HepG2 (cell line): ENCODE data around the gene P2RY12. TPM values are rescaled to one million over a fixed set of nuclear protein-coding genes. Genes with fewer than 3 reads are reported as not detected.

Source experiments
- ATAC-seq: fragments of 200-7000 bp; cut with Tn5 transposase; 3 replicates; pipeline ENCODE4 v1.9.1; 2020; ENCODE audit warnings: mild to moderate bottlenecking, moderate library complexity
- BruUV-seq: library from RNA; stranded (reverse); fragments of 400-500 nt; replicated peaks from 2 replicates; lab custom pipeline; 2021; lab: Mats Ljungman, UMichigan
- CTCF ChIA-PET: fragments of 300-600 bp; formaldehyde crosslinking; extraction: SDS; loops from one replicate; lab custom pipeline; 2021; ENCODE audit warnings: low total read pairs, inconsistent platforms, low intra/inter-chr PET ratio; lab: Yijun Ruan, JAX
- POLR2A ChIA-PET: fragments of 350-600 bp; sonication (Branson Sonifier 250); formaldehyde crosslinking; loops from one replicate; lab custom pipeline; 2020; ENCODE audit warnings: antibody characterized with exemption, inconsistent platforms; lab: Yijun Ruan, JAX
- DNase-seq: peaks from one replicate; pipeline ENCODE4 v3.0.0-alpha.2; 2015; ENCODE audit warnings: low spot score
- FAIRE-seq: peaks from 3 replicates; lab custom pipeline; 2011; peaks lifted over from hg19 to GRCh38; lab: Jason Lieb, UNC
- H2AFZ ChIP-seq: one replicate; pipeline ENCODE4 v1.6.1; 2011; ENCODE audit warnings: low read length, inconsistent platforms
- H3K27ac ChIP-seq: fragments of 300-600 bp; 3 replicates; pipeline ENCODE4 v1.8.0; 2011; ENCODE audit warnings: mixed run types, mild to moderate bottlenecking, mixed read lengths, low read length, inconsistent platforms; ENCODE audit not compliant: insufficient read depth; ENCODE audit errors: extremely low read length
- H3K27me3 ChIP-seq, 2 experiments: fragments of 200-600 bp in 1 of 2; 2 replicates in 1 of 2; 3 replicates in 1 of 2; pipeline versions ENCODE4 v1.6.0 to v1.8.0; 2011; ENCODE audit warnings: low read length in 2 of 2, mild to moderate bottlenecking in 2 of 2, moderate library complexity in 2 of 2, inconsistent platforms in 1 of 2; ENCODE audit not compliant: insufficient read depth in 2 of 2, control insufficient read depth in 1 of 2
- H3K36me3 ChIP-seq, 2 experiments: fragments of 200-600 bp in 1 of 2; replicated peaks in 1 of 2; 2 replicates in 1 of 2; 3 replicates in 1 of 2; pipeline versions ENCODE4 v1.5.1 to v1.8.0; 2011; ENCODE audit warnings: low read length in 2 of 2, inconsistent platforms in 1 of 2; ENCODE audit not compliant: insufficient read depth in 2 of 2, control insufficient read depth in 1 of 2
- H3K4me1 ChIP-seq: 2 replicates; pipeline ENCODE4 v1.5.1; 2012; ENCODE audit warnings: low read length, inconsistent platforms; ENCODE audit not compliant: insufficient read depth
- H3K4me2 ChIP-seq: 2 replicates; pipeline ENCODE4 v1.6.0; 2011; ENCODE audit warnings: low read depth, low read length, inconsistent platforms
- H3K4me3 ChIP-seq, 3 experiments: fragments of 200-600 bp in 1 of 3; sonication (generic), shearing (Covaris generic) in 1 of 3; replicated peaks in 1 of 3; 2 replicates each; pipeline ENCODE4 v1.5.1; 2011 to 2016; ENCODE audit warnings: low read length in 3 of 3, inconsistent platforms in 2 of 3, low read depth in 2 of 3, mild to moderate bottlenecking in 2 of 3, control low read depth in 1 of 3, mixed read lengths in 1 of 3; ENCODE audit not compliant: insufficient read depth in 1 of 3
- H3K79me2 ChIP-seq: one replicate; pipeline ENCODE4 v1.6.1; 2011; ENCODE audit warnings: low read length, inconsistent platforms; ENCODE audit not compliant: insufficient read depth
- H3K9ac ChIP-seq: 2 replicates; pipeline ENCODE4 v1.6.0; 2011; ENCODE audit warnings: mild to moderate bottlenecking, low read depth, low read length, inconsistent platforms; ENCODE audit not compliant: insufficient read depth
- H3K9me3 ChIP-seq: 2 replicates; pipeline ENCODE4 v1.5.1; 2012; ENCODE audit warnings: mild to moderate bottlenecking, low read length
- H4K20me1 ChIP-seq: 2 replicates; pipeline ENCODE4 v1.6.0; 2011; ENCODE audit warnings: inconsistent platforms, mild to moderate bottlenecking, low read length, moderate library complexity; ENCODE audit not compliant: insufficient read depth
- GPBP1L1 ChIP-seq: sonication (generic); formaldehyde crosslinking; IDR thresholded peaks from 2 replicates; pipeline ENCODE4 v1.5.0; 2020; ENCODE audit warnings: mild to moderate bottlenecking, missing genetic modification reagents
- HOXA3 ChIP-seq: sonication (generic); formaldehyde crosslinking; IDR thresholded peaks from 2 replicates; pipeline ENCODE4 v1.5.0; 2020; ENCODE audit warnings: missing genetic modification reagents
- NFE2L1 ChIP-seq: sonication (generic); formaldehyde crosslinking; IDR thresholded peaks from 2 replicates; pipeline ENCODE4 v1.4.0; 2020; ENCODE audit warnings: missing genetic modification reagents, mild to moderate bottlenecking, borderline replicate concordance
- SMARCC2 ChIP-seq: fragments of 450-650 bp; IDR thresholded peaks from 2 replicates; pipeline ENCODE4 v1.6.1; 2017; ENCODE audit warnings: antibody characterized with exemption, mild to moderate bottlenecking
- ZNF569 ChIP-seq: sonication (generic); formaldehyde crosslinking; IDR thresholded peaks from 2 replicates; pipeline ENCODE4 v1.5.0; 2020; ENCODE audit warnings: mild to moderate bottlenecking, missing genetic modification reagents, moderate library complexity, borderline replicate concordance
- ZNF687 ChIP-seq: sonication (generic); formaldehyde crosslinking; IDR thresholded peaks from 2 replicates; pipeline ENCODE4 v1.5.1; 2020; ENCODE audit warnings: mild to moderate bottlenecking, missing genetic modification reagents, moderate library complexity
- WGBS: methylation state at CpG from one replicate; pipeline ENCODE4 v1.1.6; 2017; ENCODE audit warnings: low lambda C conversion rate; 5-methylcytosine and 5-hydroxymethylcytosine counted together
- in situ Hi-C: cut with HindIII; loops from 2 replicates; pipeline ENCODE4 v1.10.0; 2017; ENCODE audit warnings: low pct_unique_long_range_greater_than_20kb; ENCODE audit not compliant: extremely low pct_ligation_motif_present
- intact Hi-C: fragments of 100-400 bp; cut with micrococcal nuclease; formaldehyde crosslinking; loops from one replicate; pipeline ENCODE4 v1.10.0; 2022; ENCODE audit not compliant: unreplicated experiment
- polyA plus RNA-seq, 8 experiments: library from polyadenylated mRNA; depleted of rRNA in 3 of 8; stranded (reverse) in 7 of 8; unstranded in 1 of 8; fragments of >200 nt; fragmentation: Illumina TruSeq in 4 of 8; extraction: Trizol in 4 of 8; gene quantifications; 2 replicates each; pipeline versions ENCODE4 v1.2.1 to v1.2.3, GENCODE V29; 2011 to 2016; ENCODE audit warnings: low read depth in 4 of 8, missing spikeins in 1 of 8, mixed read lengths in 1 of 8; ENCODE audit not compliant: insufficient read depth in 1 of 8
- total RNA-seq, 5 experiments: library from RNA; depleted of rRNA; stranded (reverse); fragments of >200 nt; fragmentation: Illumina TruSeq; extraction: Trizol; gene quantifications; 2 replicates each; pipeline ENCODE4 v1.2.3, GENCODE V29; 2016; ENCODE audit warnings: low read depth in 1 of 5
- TF ChIP-seq, protein P1 (sequence below): sonication (generic); formaldehyde crosslinking; IDR thresholded peaks from 2 replicates; pipeline ENCODE4 v1.8.1; 2023; ENCODE audit warnings: mild to moderate bottlenecking, missing genetic modification reagents, borderline replicate concordance
- TF ChIP-seq, protein P2 (sequence below): sonication (generic); formaldehyde crosslinking; IDR thresholded peaks from 2 replicates; pipeline ENCODE4 v1.5.0; 2020; ENCODE audit warnings: missing genetic modification reagents

P2RY12 gene
- total and polyA plus RNA-seq, 2 of the 13 experiments (the other 11 are each of a cell fraction or from before 2014, with no cell fraction given) = not detected

GRCh38 chr3:151431940-151432339 is 47.4 kb upstream of the P2RY12 start (continued):
- TF ChIP-seq GPBP1L1 (CRISPR knock-in tag) = no peak
- TF ChIP-seq, all 625 proteins: peak for 0

DNA sequence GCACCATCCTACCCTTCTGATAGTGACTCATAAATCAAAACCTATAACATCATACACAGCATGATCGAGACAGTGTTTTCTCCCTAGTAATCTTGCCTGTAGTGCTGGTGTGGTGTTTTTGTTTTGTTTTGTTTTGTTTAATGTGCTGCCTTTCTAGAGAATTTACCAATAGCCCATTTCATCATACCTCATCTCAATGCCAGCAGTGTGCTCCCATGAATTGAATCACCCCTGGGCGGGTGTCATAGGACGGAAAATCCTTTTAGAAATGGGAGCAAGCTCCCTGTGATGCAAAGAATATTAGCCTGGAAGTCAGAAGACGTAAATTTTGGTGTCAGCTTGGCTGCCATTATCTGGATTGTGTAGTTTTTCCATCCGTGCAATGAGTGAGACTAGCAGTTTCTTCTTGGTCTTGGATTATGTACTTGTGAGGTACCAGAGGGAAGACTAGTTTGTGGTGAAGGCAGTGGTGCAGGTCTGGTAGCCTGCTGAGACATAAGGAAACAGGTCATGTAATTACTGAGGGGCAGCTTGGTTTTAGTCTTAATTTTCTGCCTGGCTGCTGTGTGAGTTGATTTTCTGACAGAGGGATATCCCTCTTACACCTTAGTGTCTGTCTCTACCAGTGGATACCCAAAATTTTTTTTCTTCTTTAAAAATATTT is 46.4 kb upstream of the P2RY12 start:
- Histone ChIP-seq H3K4me3 (no peak overlapping the region), H3K27me3 (no peaks in the 10 kb centered on the region; a peak in 1 of 5 replicates), H3K9me3 (no peaks in the 10 kb centered on the region), H3K79me2 (no peaks in the 10 kb centered on the region), H3K27ac (no peak overlapping the region), H3K36me3 (no peaks in the 10 kb centered on the region), H3K4me1 (no peaks in the 10 kb centered on the region), H2AFZ (no peak overlapping the region), H3K9ac (no peak overlapping the region), H3K4me2 (no peak overlapping the region), H4K20me1 (no peaks in the 10 kb centered on the region)
- DNase-seq (no peak), FAIRE-seq (no peak), ATAC-seq (no peak)
- ChIA-PET CTCF (no interaction called here), POLR2A (no interaction called here)
- BruUV-seq = no TSS peak
- intact Hi-C loops (no loop called here), in situ Hi-C loops (no loop called here)
- TF ChIP-seq HOXA3 (CRISPR knock-in tag) = no peak
- whole genome bisulfite sequencing = 13% methylated on average over 5 of the region's 5 CpGs

- Histone ChIP-seq H2AFZ (no peak overlapping the region), H3K4me1 (peaks cover 15% of the 10 kb centered on the region), H3K4me2 (no peak overlapping the region), H3K36me3 (no peaks in the 10 kb centered on the region), H3K27ac (no peak overlapping the region), H3K9ac (no peak overlapping the region), H3K4me3 (no peak overlapping the region), H3K9me3 (no peaks in the 10 kb centered on the region), H3K27me3 (no peaks in the 10 kb centered on the region; a peak in 1 of 5 replicates), H4K20me1 (no peaks in the 10 kb centered on the region), H3K79me2 (no peaks in the 10 kb centered on the region)
- whole genome bisulfite sequencing = 50% methylated on average over 2 of the region's 2 CpGs
- ChIA-PET POLR2A (no interaction called here), CTCF (no interaction called here)
- in situ Hi-C loops (no loop called here), intact Hi-C loops (no loop called here)
- FAIRE-seq (no peak), DNase-seq (no peak), ATAC-seq (no peak)
- no TSS peak for BruUV-seq
- TF ChIP-seq, protein P1, sequence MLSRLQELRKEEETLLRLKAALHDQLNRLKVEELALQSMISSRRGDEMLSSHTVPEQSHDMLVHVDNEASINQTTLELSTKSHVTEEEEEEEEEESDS (CRISPR knock-in tag) = no peak
- TF ChIP-seq SMARCC2 (no peak), ZNF687 (CRISPR knock-in tag) (no peak), NFE2L1 (no peak), ZNF569 (CRISPR knock-in tag) (no peak)
- TF ChIP-seq, protein P2, sequence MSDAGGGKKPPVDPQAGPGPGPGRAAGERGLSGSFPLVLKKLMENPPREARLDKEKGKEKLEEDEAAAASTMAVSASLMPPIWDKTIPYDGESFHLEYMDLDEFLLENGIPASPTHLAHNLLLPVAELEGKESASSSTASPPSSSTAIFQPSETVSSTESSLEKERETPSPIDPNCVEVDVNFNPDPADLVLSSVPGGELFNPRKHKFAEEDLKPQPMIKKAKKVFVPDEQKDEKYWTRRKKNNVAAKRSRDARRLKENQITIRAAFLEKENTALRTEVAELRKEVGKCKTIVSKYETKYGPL (CRISPR knock-in tag) = no peak
Measured at GRCh38 chr3:151428386-151428785, 43.8 kb upstream of the P2RY12 start.
